Mesendoderm (in vitro differentiated cells): ENCODE results near the gene CCDC7.

ENCODE experiments used
- DNase-seq: peaks from one replicate; pipeline ENCODE4 v3.0.0; 2013
- H2AK5ac ChIP-seq: 2 replicates; pipeline ENCODE4 v1.6.1; 2013; ENCODE audit warnings: low read length, inconsistent platforms
- H2BK120ac ChIP-seq: 2 replicates; pipeline ENCODE4 v1.6.1; 2013; ENCODE audit warnings: low read depth, mild to moderate bottlenecking, low read length, moderate library complexity, mixed read lengths
- H2BK15ac ChIP-seq: replicated peaks from 2 replicates; pipeline ENCODE4 v1.6.1; 2013; ENCODE audit warnings: low read depth, mild to moderate bottlenecking, moderate library complexity
- H2BK5ac ChIP-seq: 2 replicates; pipeline ENCODE4 v1.6.1; 2013; ENCODE audit warnings: low read length, inconsistent platforms
- H3K18ac ChIP-seq: 2 replicates; pipeline ENCODE4 v1.6.1; 2013; ENCODE audit warnings: mild to moderate bottlenecking, low read length, mixed read lengths
- H3K23ac ChIP-seq: one replicate; pipeline ENCODE4 v1.6.1; 2013; ENCODE audit warnings: low read length
- H3K27ac ChIP-seq: 2 replicates; pipeline ENCODE4 v1.5.1; 2013; ENCODE audit warnings: low read depth, mild to moderate bottlenecking, inconsistent platforms, low read length, moderate library complexity
- H3K27me3 ChIP-seq: 2 replicates; pipeline ENCODE4 v1.6.1; 2013; ENCODE audit warnings: low read length, control low read depth, mild to moderate bottlenecking, inconsistent platforms; ENCODE audit not compliant: insufficient read depth, poor library complexity
- H3K36me3 ChIP-seq: 2 replicates; pipeline ENCODE4 v1.6.1; 2013; ENCODE audit warnings: low read length, inconsistent platforms; ENCODE audit not compliant: control insufficient read depth, insufficient read depth
- H3K4ac ChIP-seq: one replicate; pipeline ENCODE4 v1.6.1; 2013; ENCODE audit warnings: low read depth, mild to moderate bottlenecking, low read length, moderate library complexity
- H3K4me1 ChIP-seq: 2 replicates; pipeline ENCODE4 v1.6.1; 2013; ENCODE audit warnings: low read depth, low read length, inconsistent platforms; ENCODE audit not compliant: control insufficient read depth
- H3K4me2 ChIP-seq: 2 replicates; pipeline ENCODE4 v1.6.1; 2013; ENCODE audit warnings: low read length
- H3K4me3 ChIP-seq: 2 replicates; pipeline ENCODE4 v1.5.1; 2013; ENCODE audit warnings: mild to moderate bottlenecking, low read length
- H3K56ac ChIP-seq: one replicate; pipeline ENCODE4 v1.6.1; 2013; ENCODE audit warnings: low read length
- H3K79me1 ChIP-seq: 2 replicates; pipeline ENCODE4 v1.6.1; 2013; ENCODE audit warnings: low read length, inconsistent platforms
- H3K79me2 ChIP-seq: 2 replicates; pipeline ENCODE4 v1.6.1; 2013; ENCODE audit warnings: mild to moderate bottlenecking, low read length; ENCODE audit not compliant: control insufficient read depth, insufficient read depth
- H3K9ac ChIP-seq: 2 replicates; pipeline ENCODE4 v1.6.1; 2013; ENCODE audit warnings: low read length, inconsistent platforms
- H4K5ac ChIP-seq: one replicate; pipeline ENCODE4 v1.6.1; 2013; ENCODE audit warnings: low read length
- H4K8ac ChIP-seq: one replicate; pipeline ENCODE4 v1.6.1; 2013; ENCODE audit warnings: low read depth, mild to moderate bottlenecking, control low read depth, low read length, moderate library complexity
- WGBS: extraction: QIAGEN DNeasy Blood & Tissue Kit; methylation state at CpG from one replicate; pipeline ENCODE4 v1.1.7; 2013; ENCODE audit warnings: low lambda C conversion rate, missing lambda C conversion rate; ENCODE audit not compliant: insufficient coverage; ENCODE audit errors: extremely low coverage; 5-methylcytosine and 5-hydroxymethylcytosine counted together

CCDC7 gene

GRCh38 chr10:32415361-32415760, 30.6 kb upstream of the CCDC7 start:
- Histone ChIP-seq H2BK120ac (no peak overlapping the region), H2AK5ac (no peak overlapping the region), H3K23ac (no peak overlapping the region), H3K4me1 (no peaks in the 10 kb centered on the region), H4K8ac (no peak overlapping the region), H3K18ac (no peak overlapping the region), H3K4ac (no peak overlapping the region), H3K27me3 (no peaks in the 10 kb centered on the region), H3K79me1 (no peaks in the 10 kb centered on the region), H3K4me2 (no peak overlapping the region), H4K5ac (no peak overlapping the region), H3K27ac (no peak overlapping the region), H3K79me2 (no peaks in the 10 kb centered on the region), H2BK5ac (no peak overlapping the region), H3K9ac (no peak overlapping the region), H3K56ac (no peak overlapping the region), H3K36me3 (no peaks in the 10 kb centered on the region), H3K4me3 (no peak overlapping the region), H2BK15ac (no peak overlapping the region)
- no peak for DNase-seq
- no CpG with 5 or more reads among the region's 2 CpGs for WGBS

DNA sequence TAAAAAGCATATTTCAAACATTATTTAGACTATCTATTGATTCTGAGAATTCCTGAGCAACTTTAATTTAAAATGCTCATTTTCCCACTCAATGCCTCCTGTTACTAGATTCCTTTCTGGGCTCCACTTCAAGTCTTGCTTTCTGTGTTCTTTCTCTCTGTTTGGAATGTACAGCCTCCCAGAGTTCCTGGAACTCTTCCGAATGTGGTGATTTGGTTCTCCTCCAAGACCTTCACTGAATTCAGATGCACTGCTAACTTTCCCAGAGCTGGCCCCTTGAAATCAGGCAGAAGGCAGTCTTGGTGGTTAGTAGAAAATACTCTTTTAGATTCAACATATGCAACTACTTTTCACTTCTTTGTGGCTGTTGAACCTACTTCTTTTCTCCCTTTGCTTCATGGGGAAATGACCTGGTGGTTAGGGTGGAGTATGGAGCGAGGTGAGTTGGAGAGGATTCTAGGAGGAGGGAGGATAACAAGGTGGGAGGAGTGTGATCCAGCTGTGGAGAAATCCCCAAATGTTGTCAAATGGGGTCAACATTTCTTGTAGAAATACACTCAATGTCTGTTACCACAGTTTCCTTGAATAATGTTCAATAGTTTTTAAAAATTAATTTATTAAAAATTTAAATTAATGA, 27.9 kb upstream of the CCDC7 start:
- Histone ChIP-seq H3K23ac (no peak overlapping the region), H3K18ac (no peak overlapping the region), H3K4me1 (no peaks in the 10 kb centered on the region), H4K5ac (no peak overlapping the region), H3K56ac (no peak overlapping the region), H2BK5ac (no peak overlapping the region), H2BK120ac (no peak overlapping the region), H3K79me2 (no peaks in the 10 kb centered on the region), H2AK5ac (no peak overlapping the region), H3K79me1 (no peaks in the 10 kb centered on the region), H3K27ac (no peak overlapping the region), H3K4ac (no peak overlapping the region), H3K27me3 (no peaks in the 10 kb centered on the region), H4K8ac (no peak overlapping the region), H3K4me2 (no peak overlapping the region), H3K4me3 (no peak overlapping the region), H3K9ac (no peak overlapping the region), H2BK15ac (no peak overlapping the region), H3K36me3 (no peaks in the 10 kb centered on the region)
- WGBS, result no CpG with 5 or more reads among the region's 2 CpGs
- DNase-seq, result no peak

GRCh38 chr10:32418572-32418971, 27.4 kb upstream of the CCDC7 start:
- H3K4me2 ChIP-seq, result no peak overlapping the region
- no peaks in the 10 kb centered on the region for H3K36me3 ChIP-seq
- H2BK5ac ChIP-seq, result no peak overlapping the region
- H2BK120ac ChIP-seq, result no peak overlapping the region
- no peak overlapping the region for H3K9ac ChIP-seq
- DNase-seq, result no peak
- H3K4me3 ChIP-seq, result no peak overlapping the region
- no peak overlapping the region for H2BK15ac ChIP-seq
- no peak overlapping the region for H3K18ac ChIP-seq
- no peak overlapping the region for H4K8ac ChIP-seq
- no peak overlapping the region for H2AK5ac ChIP-seq
- no peaks in the 10 kb centered on the region for H3K27me3 ChIP-seq
- WGBS, result no CpG with 5 or more reads among the region's 3 CpGs
- no peaks in the 10 kb centered on the region for H3K4me1 ChIP-seq
- H4K5ac ChIP-seq, result no peak overlapping the region
- H3K79me1 ChIP-seq, result no peaks in the 10 kb centered on the region
- no peak overlapping the region for H3K23ac ChIP-seq
- H3K27ac ChIP-seq, result no peak overlapping the region
- H3K56ac ChIP-seq, result no peak overlapping the region
- H3K4ac ChIP-seq, result no peak overlapping the region
- no peaks in the 10 kb centered on the region for H3K79me2 ChIP-seq

- Histone ChIP-seq H3K36me3 (no peaks in the 10 kb centered on the region), H3K27ac (no peak overlapping the region), H3K9ac (no peak overlapping the region), H4K8ac (no peak overlapping the region), H3K23ac (no peak overlapping the region), H3K79me2 (no peaks in the 10 kb centered on the region), H2BK15ac (no peak overlapping the region), H3K18ac (no peak overlapping the region), H3K27me3 (no peaks in the 10 kb centered on the region), H2AK5ac (no peak overlapping the region), H2BK5ac (no peak overlapping the region), H3K4me1 (no peaks in the 10 kb centered on the region), H2BK120ac (no peak overlapping the region), H3K4me2 (no peak overlapping the region), H3K4me3 (no peak overlapping the region), H3K56ac (no peak overlapping the region), H3K79me1 (no peaks in the 10 kb centered on the region), H3K4ac (no peak overlapping the region), H4K5ac (no peak overlapping the region)
- WGBS, result no CpG with 5 or more reads among the region's 1 CpG
- DNase-seq, result no peak
Observed at GRCh38 chr10:32419615-32420014, 26.3 kb upstream of the CCDC7 start.

- no peak overlapping the region for H3K4me2 ChIP-seq
- no peaks in the 10 kb centered on the region for H3K79me2 ChIP-seq
- no peak overlapping the region for H4K8ac ChIP-seq
- no CpG with 5 or more reads among the region's 2 CpGs for WGBS
- no peak overlapping the region for H2BK15ac ChIP-seq
- H2BK5ac ChIP-seq, result no peak overlapping the region
- H3K36me3 ChIP-seq, result no peaks in the 10 kb centered on the region
- no peak overlapping the region for H3K23ac ChIP-seq
- no peak overlapping the region for H3K9ac ChIP-seq
- H3K4ac ChIP-seq, result no peak overlapping the region
- no peak overlapping the region for H4K5ac ChIP-seq
- no peak overlapping the region for H3K4me3 ChIP-seq
- H3K4me1 ChIP-seq, result no peaks in the 10 kb centered on the region
- DNase-seq, result no peak
- no peak overlapping the region for H3K27ac ChIP-seq
- no peak overlapping the region for H2AK5ac ChIP-seq
- no peak overlapping the region for H2BK120ac ChIP-seq
- H3K18ac ChIP-seq, result no peak overlapping the region
- no peak overlapping the region for H3K56ac ChIP-seq
- no peaks in the 10 kb centered on the region for H3K79me1 ChIP-seq
- no peaks in the 10 kb centered on the region for H3K27me3 ChIP-seq
Observed at GRCh38 chr10:32426186-32426585, 19.8 kb upstream of the CCDC7 start.

GRCh38 chr10:32433542-32433941, 12.4 kb upstream of the CCDC7 start:
- DNase-seq, result no peak
- Histone ChIP-seq H3K4me3 (no peak overlapping the region), H3K27me3 (no peaks in the 10 kb centered on the region), H3K56ac (no peak overlapping the region), H3K4me2 (no peak overlapping the region), H3K36me3 (no peaks in the 10 kb centered on the region), H2BK120ac (no peak overlapping the region), H3K27ac (no peak overlapping the region), H3K18ac (no peak overlapping the region), H3K9ac (no peak overlapping the region), H3K79me2 (no peaks in the 10 kb centered on the region), H3K4me1 (no peaks in the 10 kb centered on the region), H2AK5ac (no peak overlapping the region), H2BK5ac (no peak overlapping the region), H3K4ac (no peak overlapping the region), H3K23ac (no peak overlapping the region), H4K5ac (no peak overlapping the region), H3K79me1 (no peaks in the 10 kb centered on the region), H2BK15ac (no peak overlapping the region), H4K8ac (no peak overlapping the region)
- WGBS, result no CpG with 5 or more reads among the region's 1 CpG
